Fibroblast of mammary gland (primary cell): Measurements from ENCODE around the gene TRAK1.

Experiments
- DNase-seq: peaks from one replicate; pipeline ENCODE4 v3.0.0-alpha.2; 2010; ENCODE audit warnings: low read depth
- H3K4me3 ChIP-seq: 2 replicates; pipeline ENCODE4 v1.5.1; 2011; ENCODE audit warnings: low read depth, mild to moderate bottlenecking, low read length, moderate library complexity; ENCODE audit not compliant: control insufficient read depth
- CTCF ChIP-seq: conservative IDR thresholded peaks from 2 replicates; pipeline ENCODE4 v1.5.1; 2011; ENCODE audit warnings: low read depth, low read length, inconsistent platforms; ENCODE audit not compliant: control insufficient read depth, insufficient read depth

The TRAK1 gene

GRCh38 chr3:42152193-42152592 is 61.0 kb downstream of the TRAK1 start:
- no peak for DNase-seq
- TF ChIP-seq CTCF = no peak
- no peak overlapping the region for H3K4me3 ChIP-seq

- no peak for TF ChIP-seq CTCF
- no peak for DNase-seq
- no peak overlapping the region for H3K4me3 ChIP-seq
Observed at GRCh38 chr3:42153039-42153438, 61.9 kb downstream of the TRAK1 start.

GRCh38 chr3:42157540-42158538 is 66.7 kb downstream of the TRAK1 start:
- H3K4me3 ChIP-seq = no peak overlapping the region
- no peak for DNase-seq

GRCh38 chr3:42159147-42159546 is 68.0 kb downstream of the TRAK1 start:
- no peak for TF ChIP-seq CTCF
- no peak for DNase-seq
- H3K4me3 ChIP-seq = no peak overlapping the region

More at GRCh38 chr3:42157540-42158538, 66.7 kb downstream of the TRAK1 start:
- no peak for TF ChIP-seq CTCF

- no peak for DNase-seq
- TF ChIP-seq CTCF = no peak
- H3K4me3 ChIP-seq = no peak overlapping the region
Observed at GRCh38 chr3:42159706-42160472, 68.7 kb downstream of the TRAK1 start.

- TF ChIP-seq CTCF = no peak
- DNase-seq = peak; percentile 57
- no peak overlapping the region for H3K4me3 ChIP-seq
Observed at GRCh38 chr3:42161050-42161935, 70.1 kb downstream of the TRAK1 start.
